Stimulated activated CD4-positive, alpha-beta T cell treated with anti-CD3 and anti-CD28 coated beads, Interleukin-4, amount 100 ng/mL, for 48 hours (primary cell): ENCODE results near the gene CCDC82.
"Not testable (repeated sequence)": the region's sequence is repeated elsewhere in the genome, so short reads cannot be mapped to it uniquely, and the experiment has no call there.

Experiments used
- DNase-seq, 2 donors: peaks; one replicate each; pipeline ENCODE4 v3.0.0-alpha.2; 2020; ENCODE audit warnings: low read depth in 2 of 2

CCDC82 gene

DNA sequence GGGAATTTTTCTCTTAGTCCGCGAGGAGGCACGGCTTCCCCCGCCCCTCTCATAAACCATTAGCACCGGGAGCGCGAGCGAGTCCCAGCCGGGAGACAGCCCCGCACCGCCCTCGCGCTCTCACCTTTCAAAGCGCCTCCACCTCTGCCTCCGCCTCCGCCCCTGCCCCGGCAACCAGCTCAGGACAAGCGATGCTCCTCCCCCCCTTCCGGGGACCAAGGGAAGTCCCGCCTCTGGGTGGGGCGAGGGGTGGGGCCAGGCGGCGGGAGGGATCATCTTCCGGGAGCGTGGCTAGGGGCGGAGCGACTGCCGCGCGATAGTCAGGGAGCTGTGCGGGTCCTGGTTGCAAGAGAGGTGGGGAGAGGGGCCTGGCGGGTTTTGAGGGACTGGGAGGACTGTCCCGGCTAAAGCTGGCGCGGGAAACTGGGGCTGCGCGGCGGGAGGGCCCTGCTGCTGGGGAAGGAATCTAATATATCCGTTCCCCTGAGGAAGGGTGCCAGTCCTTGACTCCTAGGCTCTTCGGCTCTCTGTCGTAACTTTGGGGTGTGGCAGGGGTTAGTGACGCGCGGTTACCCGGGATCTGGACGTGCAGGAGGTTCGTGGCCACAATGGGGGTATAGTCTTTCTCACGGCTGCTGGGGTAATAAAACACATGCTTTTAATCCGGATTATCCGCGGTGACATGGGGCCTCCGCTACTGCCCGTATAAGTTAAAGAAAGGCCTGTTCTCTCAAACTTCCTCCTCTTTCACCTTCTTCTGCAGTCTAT is at the start of gene CCDC82, which contains the start of gene JRKL:
CCDC82 (minus strand) TSS at position 193 of the 768 bp plus-strand sequence. CDS start 5,165 bp downstream, outside the sequence.
JRKL (plus strand) TSS at position 294 of the 768 bp plus-strand sequence. CDS start 637 bp downstream, outside the sequence.
- DNase-seq: peak; percentile 98

DNA sequence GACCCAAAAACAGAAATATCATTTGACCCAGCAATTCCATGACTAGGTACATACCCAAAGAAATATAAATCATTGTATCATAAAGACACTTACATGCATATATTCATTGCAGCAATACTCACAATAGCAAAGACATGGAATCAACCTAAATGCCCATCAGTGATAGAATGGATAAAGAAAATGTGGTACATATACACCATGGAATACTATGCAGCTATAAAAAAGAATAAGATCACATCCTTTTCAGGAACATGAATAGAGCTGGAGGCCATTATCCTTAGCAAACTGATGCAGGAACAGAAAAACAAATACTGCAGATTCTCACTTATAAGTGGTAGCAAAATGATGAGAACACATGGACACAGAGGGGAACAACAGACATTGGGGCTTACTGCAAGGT is 42.9 kb upstream of the CCDC82 start:
- not testable (repeated sequence) for DNase-seq

DNA sequence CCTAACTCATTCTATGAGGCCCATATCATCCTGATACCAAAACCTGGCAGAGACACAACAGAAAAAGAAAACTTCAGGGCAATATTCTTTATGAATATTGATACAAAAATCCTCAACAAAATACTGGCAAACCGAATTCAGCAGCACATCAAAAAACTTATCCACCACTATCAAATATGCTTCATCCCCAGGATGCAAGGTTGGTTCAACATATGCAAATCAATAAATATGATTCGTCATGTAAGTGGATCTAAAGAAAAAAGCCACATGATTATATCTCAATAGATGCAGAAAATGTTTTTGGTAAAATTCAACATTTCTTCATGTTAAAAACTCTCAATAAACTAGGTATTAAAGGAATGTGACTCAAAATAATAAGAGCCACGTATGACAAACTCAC is 41.0 kb upstream of the CCDC82 start:
- no peak for DNase-seq

DNA sequence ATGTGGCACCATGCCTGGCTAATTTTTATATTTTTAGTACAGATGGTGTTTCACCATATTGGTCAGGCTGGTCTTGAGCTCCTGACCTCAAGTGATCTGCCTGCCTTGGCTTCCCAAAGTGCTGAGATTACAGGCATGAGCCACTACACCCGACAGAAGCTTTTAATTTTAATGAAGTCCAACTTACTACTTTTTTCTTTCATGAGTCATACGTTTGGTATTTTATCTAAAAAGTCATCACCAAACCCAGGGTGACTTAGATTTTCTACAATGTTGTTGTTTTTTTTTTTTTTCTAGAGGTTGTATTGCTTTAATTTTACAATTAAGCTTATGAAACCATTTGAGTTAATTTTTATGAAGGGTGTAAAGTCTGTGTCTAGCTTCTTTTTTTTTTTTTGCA is 35.0 kb upstream of the CCDC82 start:
- no peak for DNase-seq

DNA sequence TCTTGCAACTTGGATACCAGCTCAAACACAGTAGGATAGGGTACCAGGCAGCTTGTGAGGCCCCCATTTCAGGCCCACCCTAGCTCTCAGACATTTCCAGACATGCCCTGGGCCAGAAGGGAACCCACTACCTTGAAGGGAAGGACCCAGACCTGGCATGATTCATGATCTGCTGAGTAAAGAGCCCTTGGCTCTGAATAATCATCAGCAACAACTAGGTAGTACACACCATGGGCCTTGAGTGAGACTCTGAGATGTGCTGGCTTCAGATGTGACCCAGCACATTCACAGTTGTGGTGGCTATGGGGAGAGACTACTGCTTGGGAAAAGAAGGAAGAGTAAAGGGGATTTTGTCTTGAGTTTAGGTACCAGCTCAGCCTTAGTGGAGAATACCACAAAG is 23.7 kb upstream of the CCDC82 start:
- DNase-seq: no peak

DNA sequence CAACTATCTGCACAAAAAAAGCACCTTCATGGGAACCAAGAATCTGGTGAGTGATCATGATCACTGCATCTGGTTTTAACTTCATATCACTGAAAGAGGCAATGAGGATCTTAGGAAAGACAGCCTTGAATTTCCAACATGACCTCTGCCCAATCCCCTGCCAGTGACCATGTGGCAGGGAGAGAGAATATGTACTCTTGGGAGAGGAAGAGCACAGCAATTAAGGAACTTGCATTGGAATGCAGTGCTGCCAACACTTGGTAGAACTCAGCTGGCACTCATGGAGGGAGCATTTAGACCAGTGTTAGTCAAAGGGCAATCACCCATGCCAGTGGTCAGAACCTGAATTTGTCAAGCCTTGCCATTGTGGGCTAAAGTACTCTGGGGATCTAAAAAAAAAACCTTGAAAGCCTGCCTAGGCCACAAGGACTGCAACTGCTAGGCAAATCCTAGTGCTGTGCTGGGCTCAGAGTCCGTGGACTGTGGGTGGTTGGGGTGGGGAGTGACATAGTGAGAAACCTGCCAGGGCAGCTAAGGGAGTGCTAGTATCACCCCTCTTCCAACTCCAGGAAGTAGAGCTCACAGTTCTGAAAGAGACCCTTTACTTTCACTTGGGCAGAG is 23.2 kb upstream of the CCDC82 start:
- no peak for DNase-seq

DNA sequence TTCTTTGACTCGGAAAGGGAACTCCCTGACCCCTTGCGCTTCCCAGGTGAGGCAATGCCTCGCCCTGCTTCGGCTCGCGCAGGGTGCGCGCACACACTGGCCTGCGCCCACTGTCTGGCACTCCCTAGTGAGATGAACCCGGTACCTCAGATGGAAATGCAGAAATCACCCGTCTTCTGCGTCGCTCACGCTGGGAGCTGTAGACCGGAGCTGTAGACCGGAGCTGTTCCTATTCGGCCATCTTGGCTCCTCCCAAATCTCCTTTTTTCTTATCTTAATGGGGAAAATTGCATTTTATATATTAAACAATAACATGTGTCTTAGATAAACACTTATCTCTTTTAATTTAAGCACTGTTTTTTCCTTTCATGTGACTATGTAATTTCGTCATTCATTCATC is 21.7 kb upstream of the CCDC82 start:
- not testable (repeated sequence) for DNase-seq

DNA sequence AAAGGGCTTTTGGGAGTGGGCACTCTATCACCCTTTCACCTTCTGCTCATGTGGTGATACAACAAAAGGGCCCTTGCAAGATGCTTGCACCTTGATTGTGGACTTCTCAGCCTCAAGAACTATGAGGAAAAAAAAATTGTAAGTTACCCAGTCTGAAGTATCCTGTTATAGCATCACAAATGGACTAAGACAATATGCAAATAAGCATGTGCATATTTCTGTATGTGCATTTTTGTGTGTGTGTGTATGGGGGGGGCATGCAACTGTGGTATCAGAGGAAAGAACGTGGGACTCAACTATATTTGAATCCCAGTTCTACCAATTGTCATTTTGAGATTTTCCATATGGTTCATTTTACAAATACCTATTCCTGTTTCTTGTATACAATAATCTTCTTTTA is 11.0 kb upstream of the CCDC82 start:
- DNase-seq: no peak

DNA sequence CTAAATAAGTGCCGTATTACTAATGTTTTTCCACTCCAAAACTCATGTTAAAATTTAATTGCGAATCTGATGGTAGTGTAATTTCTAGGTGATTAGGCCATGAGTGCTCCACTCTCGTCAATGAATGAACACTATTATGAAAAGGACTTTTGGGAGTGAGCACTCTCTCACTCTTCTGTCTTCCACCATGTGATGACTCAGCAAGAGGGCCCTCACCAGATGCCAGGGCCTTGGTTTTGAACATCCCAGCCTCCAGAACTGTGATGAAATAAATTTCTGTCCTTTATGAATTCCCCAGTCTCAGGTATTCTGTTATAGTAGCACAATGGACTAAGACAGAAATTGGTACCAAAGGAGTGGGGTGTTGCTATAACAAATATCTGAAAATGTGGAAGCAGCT is 8.2 kb upstream of the CCDC82 start:
- no peak for DNase-seq

DNA sequence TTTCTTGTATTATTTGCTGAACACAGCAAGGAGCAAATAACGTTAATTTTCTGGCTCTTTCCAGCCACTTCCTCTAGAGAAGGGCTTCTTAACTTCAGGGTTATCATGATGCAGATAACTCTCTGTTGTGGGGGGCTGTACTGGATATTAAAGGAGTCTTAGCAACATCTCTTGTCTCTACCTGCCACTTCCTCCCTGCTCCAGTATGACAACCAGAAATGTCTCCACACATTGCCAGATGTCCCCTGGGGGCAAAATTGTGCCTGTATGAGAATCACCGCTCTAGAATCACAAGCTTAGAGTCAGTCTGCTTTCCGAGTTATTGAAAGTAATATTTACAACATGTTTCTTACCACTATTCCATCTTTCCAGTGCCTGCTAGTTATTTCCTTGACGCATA is 6.9 kb upstream of the CCDC82 start:
- DNase-seq: no peak

DNA sequence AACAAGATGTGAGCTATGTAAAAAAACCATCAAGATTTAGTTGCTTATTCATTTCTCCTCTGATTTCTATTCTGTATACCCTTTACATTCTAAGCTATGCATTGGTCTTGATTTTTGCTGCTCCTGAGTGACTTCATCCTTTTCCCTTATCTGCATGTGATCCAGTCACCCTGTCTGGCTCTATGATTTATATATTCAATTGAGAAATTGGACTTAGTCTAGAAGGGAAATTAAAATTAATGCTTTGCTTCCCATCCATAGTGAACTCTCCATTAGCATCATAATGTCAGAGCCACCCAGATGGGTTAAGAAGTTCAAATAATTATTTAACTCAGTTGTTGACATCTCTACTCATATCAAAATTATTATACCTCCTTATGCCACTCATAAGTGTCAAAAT is 5.1 kb upstream of the CCDC82 start:
- no peak for DNase-seq

DNA sequence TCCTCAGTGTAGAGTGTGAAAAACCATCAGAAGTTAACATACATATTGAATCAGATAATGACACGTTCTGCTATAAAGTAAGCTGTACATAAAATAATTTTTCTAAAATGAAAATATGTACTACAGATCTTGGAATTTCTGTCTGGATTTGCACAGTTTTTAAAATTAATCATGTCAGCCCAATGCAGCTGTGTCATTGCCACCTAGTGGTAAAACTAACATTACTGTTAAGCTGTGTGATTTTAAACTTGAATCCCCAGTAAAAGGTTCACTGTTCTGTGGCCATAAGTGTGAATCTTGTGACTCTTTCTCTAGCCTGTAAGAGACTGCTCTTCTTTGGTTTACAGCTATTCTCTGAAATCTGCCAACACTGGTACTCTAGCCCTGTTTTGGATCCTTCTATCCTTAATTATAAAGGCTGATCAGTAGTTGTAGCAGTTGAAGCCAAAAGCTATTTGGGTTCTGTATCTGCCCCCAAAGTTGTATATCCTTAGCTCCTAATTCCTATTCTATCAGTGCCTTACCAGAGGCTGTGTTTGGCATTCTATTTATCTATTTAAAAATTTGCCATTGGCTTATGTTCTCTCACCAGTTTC is 4.1 kb upstream of the CCDC82 start:
- no peak for DNase-seq

DNA sequence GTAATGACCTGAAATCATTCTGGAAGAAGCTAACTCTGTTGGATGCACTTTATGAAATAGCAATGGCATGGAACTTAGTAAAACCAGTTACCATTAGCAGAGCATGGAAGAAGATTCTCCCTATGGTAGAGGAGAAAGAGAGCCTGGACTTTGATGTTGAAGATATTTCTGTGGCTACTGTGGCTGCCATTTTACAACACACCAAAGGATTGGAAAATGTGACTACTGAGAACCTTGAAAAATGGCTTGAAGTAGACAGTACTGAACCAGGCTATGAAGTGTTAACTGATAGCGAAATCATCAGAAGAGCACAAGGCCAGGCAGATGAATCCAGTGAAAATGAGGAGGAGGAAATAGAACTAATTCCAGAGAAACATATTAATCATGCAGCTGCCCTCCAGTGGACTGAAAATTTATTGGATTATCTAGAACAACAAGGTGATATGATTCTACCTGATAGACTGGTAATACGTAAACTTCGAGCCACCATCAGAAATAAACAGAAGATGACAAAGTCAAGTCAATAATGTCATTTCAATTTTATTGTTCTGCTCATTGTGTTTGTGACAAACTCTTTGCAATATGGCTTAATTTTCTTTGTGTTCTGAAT is 2.1 kb upstream of the CCDC82 start:
- DNase-seq: no peak

DNA sequence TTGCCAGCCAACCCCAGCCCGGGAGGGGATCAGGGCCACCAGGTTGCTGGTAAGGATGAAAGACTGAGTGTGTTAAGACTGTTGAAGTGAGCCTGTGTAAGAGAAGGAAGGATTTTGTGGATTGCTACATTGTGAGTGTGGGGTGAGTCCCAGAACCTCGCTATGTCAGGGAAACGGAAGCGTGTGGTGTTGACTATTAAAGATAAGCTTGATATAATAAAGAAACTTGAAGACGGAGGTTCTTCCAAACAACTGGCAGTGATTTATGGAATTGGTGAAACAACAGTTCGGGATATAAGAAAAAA is 728 bp upstream of the CCDC82 start:
- no peak for DNase-seq

DNA sequence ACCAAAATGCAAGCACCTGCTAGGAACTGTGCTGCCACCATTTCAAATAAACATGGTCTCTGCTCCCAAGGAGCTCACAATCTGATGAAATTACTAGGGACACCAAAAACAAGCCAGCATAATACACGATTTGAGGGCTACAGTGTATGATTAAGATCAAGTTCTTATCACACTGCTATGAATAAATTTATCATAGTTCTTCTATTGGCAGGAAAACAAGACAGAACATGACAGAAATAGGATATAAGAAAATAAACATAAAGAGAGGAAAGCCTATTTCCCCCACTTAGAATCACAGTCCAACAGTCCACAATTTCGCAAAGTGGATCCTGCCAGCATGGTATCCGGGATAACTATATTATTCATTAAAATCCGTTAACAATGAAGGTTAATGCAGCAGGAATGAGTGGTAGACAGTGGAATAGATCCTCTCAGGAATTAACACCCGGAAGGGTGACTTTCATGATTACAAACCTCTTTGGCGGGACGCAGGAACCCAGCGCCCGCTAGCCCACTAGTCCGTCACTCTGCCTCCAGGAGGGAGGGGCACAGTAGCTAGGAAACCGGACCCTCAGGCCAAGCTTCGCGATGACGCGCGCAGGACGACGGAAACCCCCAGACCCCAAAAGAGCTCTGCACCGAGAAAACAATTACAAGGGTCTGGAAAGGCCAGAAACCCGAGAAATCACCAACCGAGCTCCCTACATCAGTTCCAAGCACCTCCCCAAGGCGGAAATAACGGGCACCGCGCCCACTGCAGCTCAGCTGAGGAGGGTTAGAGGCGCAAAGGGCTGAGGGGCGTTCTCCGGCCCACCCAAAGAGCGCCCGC is 607 bp downstream of the CCDC82 start:
- no peak for DNase-seq

DNA sequence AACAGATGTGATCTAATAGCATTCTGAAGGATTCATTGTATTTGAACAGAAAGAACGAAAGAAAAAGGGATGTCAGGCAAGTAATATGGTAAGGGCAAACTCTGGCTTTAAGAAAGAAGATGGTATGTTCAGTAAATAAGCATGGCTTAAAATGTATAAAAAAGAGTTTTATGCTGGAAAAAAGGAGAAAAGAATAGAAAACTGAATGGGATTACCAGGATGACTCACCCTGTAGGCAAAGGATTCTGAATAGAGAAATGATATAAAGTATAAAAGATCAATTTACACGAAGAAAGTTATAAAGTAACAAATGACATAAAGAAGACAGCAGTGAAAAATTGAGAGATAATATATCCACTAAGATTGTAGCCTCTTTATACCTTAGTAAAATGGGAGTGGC is 4.5 kb downstream of the CCDC82 start:
- no peak for DNase-seq

DNA sequence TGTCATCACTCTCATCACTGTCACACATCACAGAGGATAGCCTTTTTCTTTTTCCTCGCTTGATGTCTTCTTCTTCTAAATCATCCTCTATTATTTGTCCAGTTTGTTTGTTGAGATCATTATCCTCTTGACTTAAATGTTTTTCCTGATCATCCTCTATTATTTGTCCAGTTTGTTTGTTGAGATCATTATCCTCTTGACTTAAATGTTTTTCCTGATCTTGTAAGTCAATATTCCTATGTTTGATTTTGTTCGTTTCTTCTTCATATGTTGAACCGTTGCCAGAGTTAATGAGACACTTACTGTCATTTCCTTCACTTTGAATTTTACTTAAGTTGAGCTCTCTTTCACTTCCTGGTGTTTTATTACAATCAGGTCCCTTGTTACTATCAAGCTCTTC is 5.6 kb downstream of the CCDC82 start:
- DNase-seq: no peak

DNA sequence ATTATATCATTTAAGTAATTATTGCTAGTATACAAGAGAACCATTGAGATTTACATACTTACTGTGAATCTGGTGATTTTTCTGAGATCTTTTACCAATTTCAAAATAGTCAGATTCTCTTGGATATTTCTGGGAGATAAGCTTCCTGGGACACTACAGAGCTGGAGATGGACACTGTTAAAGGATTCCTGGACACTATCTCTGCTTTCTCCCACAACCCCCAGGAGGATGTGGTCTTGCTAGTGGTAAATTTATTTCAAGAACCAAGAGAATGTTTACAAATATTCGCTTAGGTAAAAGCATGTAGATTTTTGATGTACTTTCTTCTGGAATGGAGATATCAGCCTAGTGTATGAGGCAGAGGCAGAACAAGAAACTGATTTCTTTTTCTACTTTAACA is 12.9 kb downstream of the CCDC82 start:
- no peak for DNase-seq

DNA sequence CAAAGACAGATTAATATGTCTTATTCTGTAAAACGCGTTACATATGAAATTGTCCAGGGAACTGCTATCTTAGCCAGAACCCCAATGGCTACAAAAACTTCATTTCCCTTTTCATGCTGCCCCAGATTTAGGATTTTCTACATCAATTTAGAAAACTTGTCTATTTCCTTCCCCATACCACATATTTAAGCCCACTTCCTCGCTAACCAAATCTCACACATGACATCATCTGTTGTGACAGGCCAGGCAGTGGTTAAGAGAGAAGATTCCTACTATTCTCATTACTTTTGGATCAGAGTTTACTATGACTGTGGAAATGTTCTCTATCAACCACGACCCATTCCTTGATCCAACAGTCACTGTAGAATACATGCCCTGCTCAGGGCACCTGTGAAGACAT is 15.9 kb downstream of the CCDC82 start:
- no peak for DNase-seq

DNA sequence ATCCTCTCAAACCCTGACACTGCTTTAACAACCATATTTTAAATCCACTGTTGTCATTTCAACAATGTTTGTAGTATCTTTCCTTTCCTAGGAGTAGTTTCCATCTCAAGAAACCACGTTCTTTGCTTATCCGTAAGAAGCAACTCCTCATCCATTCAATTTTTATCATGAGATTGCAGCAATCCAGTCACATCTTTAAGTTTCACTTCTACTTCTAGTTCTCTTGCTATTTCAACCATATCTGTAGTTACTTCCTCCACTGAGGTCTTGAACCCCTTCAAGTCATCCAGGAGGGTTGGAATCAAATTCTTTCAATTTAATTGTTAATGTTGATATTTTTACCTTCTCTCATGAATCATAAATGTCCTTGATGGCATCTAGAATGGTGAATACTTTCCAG is 22.4 kb downstream of the CCDC82 start:
- DNase-seq: no peak

DNA sequence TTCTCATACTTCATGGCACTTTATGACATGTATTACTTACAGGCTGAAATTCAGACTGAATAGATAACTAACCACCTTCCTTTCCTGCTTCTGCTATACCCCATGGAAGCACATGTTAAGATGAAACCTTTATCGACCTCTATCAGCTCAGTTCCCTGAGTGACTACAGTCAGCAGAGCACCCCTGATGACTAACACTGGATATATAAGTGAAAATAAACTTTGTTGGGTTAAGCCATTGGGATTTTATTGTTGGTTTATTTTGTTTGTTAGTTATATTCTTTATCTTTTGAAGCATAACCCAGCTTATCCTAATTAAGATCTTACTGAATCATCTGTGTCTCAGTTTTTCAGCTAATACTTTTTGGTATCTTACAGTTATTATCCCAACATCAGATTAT is 23.7 kb downstream of the CCDC82 start:
- no peak for DNase-seq

DNA sequence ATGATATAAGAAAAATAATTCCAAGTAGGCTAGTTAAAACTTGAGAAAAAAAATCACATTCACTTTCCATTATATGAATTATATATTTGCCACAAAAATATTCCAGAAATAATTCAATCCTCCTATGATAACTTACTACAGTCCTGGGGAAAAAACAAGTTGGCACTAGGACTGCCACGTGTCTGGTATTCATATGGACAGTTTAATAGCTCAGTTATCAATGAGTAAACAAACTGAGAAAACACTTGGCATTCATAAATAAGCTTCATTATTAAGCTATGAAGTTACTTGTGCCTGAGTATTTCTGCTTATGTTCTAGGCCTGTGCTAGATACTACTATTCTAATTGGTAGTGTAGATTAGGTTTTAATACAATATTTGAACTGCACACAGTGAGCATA is 24.2 kb downstream of the CCDC82 start:
- no peak for DNase-seq
